Measurements from ENCODE around the gene CD93. TPM values are rescaled to one million over a fixed set of nuclear protein-coding genes. Genes with fewer than 3 reads are reported as not detected.

The CD93 gene
- total RNA-seq, 1 experiment from 2014 or later, result not detected

DNA sequence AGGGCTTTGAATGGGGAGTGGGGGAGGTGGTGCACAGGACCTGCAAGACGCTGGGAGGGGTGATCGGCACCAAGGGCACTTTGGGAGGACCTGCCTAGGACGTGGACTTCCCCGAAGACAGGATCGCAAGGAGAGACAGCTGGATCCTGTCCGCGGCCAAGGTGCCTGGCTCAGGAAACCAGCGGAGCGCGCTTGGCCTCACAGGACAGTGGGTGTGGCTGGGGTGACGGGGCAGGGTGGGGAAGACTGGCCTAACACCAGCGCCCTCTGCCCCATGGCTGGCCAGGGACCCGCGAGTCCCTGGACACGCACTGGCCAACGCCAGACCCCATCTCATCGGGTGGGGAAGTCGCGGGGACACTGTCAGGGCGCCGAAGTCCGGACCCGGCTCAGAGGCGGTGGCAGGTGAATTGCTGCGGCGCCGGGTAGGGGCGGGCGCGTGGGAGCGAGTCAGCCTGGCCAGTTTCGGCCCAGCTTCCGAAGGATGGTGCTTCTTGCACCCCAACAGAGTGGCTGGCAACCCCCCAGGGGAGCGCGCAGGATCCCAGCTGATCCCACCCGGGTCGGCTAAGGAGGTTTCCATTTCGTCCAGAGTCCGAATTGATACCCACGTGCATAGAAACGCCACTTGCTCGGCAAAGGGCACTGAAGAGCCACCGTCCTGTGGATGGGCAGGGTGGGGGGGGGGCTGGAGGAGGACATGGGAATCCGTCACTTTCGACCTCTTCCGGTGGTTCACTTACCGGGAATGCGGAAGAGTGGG, 35.9 kb downstream of the CD93 start:
- DNase-seq, result no peak
- Histone ChIP-seq H3K9ac (ENCODE audit: low read length) (no peak overlapping the region), H3K79me2 (ENCODE audit: low read length) (no peaks in the 10 kb centered on the region), H3K4me3 (ENCODE audit: low read length) (no peak overlapping the region), H3K27ac (ENCODE audit: low read length) (no peak overlapping the region), H2AFZ (ENCODE audit: low read length) (no peak overlapping the region), H4K20me1 (ENCODE audit: insufficient read depth, low read depth, low read length) (no peaks in the 10 kb centered on the region), H3K27me3 (ENCODE audit: low read length) (no peaks in the 10 kb centered on the region), H3K9me3 (ENCODE audit: low read length) (no peaks in the 10 kb centered on the region), H3K36me3 (ENCODE audit: insufficient read depth, low read length) (no peaks in the 10 kb centered on the region), H3K4me1 (ENCODE audit: low read length) (no peaks in the 10 kb centered on the region), H3K9me2 (replicated peaks; ENCODE audit: insufficient read depth, low read length) (no peaks in the 10 kb centered on the region), H3K4me2 (ENCODE audit: low read depth, low read length, poor library complexity, severe bottlenecking) (no peak overlapping the region)

DNA sequence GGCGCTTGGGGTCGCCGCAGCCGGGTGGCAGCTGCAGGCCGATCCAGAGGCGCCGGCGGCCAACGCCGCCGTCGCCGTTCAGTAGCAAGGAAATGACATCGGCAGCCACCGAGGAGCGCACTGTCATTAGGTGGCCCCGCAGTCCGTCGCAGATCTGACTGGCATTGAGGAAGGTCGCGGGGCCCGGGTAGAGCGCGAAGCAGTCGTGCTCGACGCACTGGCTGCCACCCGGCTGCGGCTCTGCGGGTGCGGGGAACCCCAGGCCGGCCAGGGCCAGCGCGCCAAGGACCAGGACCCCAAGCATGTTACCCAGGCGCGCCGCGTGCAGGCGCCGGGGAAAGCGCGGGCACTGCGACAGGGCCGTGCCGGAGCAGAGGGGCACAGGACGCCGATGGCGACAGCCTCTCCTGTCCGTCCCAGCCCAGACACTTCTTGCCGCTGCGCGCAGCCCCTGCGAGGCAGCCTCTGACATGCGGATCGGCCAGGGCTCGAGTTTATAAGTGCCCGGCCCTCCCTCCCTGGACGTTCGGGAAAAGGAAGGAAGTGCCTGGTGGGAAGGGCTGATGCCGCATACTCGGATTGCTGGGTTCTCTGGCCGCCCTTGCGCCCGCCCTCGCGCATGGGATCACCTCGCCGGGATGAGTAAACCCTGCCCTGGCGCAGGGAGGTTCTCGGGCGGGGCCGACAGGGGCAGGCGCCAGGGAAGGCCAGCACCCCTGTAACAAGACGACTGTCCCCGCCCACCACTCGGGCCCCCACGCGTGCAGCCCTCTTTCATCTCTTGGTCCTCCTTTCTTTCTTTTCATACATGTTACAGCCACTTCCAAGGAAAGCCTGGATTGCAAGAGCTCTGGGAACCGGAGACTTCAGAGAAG, 36.7 kb downstream of the CD93 start, which contains the start of gene THBD:
Gene THBD, minus strand, starts transcription at position 472 of the 875 bp plus-strand sequence. Its CDS starts 168 bp downstream, at position 304.
- no peaks in the 10 kb centered on the region for H3K79me2 ChIP-seq (ENCODE audit: low read length)
- H2AFZ ChIP-seq (ENCODE audit: low read length), result no peak within 1 kb of the TSS
- H3K36me3 ChIP-seq (ENCODE audit: insufficient read depth, low read length), result no peaks in the 10 kb centered on the region
- H3K9me2 ChIP-seq (replicated peaks; ENCODE audit: insufficient read depth, low read length), result no peaks in the 10 kb centered on the region
- no peaks in the 10 kb centered on the region for H4K20me1 ChIP-seq (ENCODE audit: insufficient read depth, low read depth, low read length)
- H3K4me2 ChIP-seq (ENCODE audit: low read depth, low read length, poor library complexity, severe bottlenecking), result no peak within 1 kb of the TSS
- H3K27ac ChIP-seq (ENCODE audit: low read length), result no peak within 1 kb of the TSS
- H3K9ac ChIP-seq (ENCODE audit: low read length), result no peak within 1 kb of the TSS
- H3K4me1 ChIP-seq (ENCODE audit: low read length), result no peaks in the 10 kb centered on the region
- no peak for DNase-seq
- H3K4me3 ChIP-seq (ENCODE audit: low read length), result no peak within 1 kb of the TSS
- H3K27me3 ChIP-seq (ENCODE audit: low read length), result no peaks in the 10 kb centered on the region
- no peaks in the 10 kb centered on the region for H3K9me3 ChIP-seq (ENCODE audit: low read length)

DNA sequence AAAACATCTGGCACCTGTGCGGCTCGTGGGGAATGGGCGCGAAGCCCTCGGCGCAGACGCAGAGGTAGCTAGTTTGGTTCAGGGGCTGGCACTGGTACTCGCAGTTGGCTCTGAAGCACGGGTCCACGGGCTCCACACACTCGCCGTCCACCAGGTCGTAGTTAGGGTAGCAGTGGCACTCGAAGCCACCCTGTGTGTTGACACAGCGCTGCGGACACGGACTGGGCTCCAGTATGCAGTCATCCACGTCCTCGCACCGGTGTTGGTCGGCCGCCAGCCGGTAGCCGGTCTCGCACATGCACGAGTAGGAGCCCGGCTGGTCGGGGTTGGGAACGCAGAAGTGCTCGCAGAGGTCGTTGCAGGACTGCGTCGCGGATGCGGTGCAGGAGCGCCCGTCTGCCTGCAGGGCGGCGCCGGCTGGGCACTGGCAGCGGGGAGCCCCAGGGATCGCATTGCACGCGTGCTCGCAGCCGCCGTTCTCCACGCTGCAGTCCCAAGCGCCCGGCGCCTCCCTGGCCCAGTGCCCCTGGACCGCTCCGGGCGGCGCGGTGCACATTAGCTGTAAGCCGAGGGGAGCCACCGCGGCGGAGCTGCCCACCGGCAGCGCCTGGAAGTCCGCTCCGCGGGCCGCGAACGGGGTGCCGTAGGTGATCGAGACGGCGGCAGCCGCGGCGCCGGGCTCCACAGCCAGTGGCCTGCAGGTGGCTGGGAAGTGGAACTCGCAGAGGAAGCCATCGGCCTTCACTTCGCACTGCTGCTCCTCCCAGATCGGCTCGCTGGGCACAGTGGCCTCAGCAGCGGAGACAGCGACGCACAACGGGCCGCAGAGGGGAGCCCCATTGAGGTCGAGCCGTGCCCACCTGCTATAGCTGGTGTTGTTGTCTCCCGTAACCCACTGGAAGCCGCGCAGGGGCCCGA, 37.6 kb downstream of the CD93 start:
- Histone ChIP-seq H3K4me2 (ENCODE audit: low read depth, low read length, poor library complexity, severe bottlenecking) (no peak overlapping the region), H4K20me1 (ENCODE audit: insufficient read depth, low read depth, low read length) (no peaks in the 10 kb centered on the region), H3K4me1 (ENCODE audit: low read length) (no peaks in the 10 kb centered on the region), H3K9me2 (replicated peaks; ENCODE audit: insufficient read depth, low read length) (no peaks in the 10 kb centered on the region), H3K27me3 (ENCODE audit: low read length) (no peaks in the 10 kb centered on the region), H3K79me2 (ENCODE audit: low read length) (no peaks in the 10 kb centered on the region), H2AFZ (ENCODE audit: low read length) (no peak overlapping the region), H3K27ac (ENCODE audit: low read length) (no peak overlapping the region), H3K9ac (ENCODE audit: low read length) (no peak overlapping the region), H3K4me3 (ENCODE audit: low read length) (no peak overlapping the region), H3K9me3 (ENCODE audit: low read length) (no peaks in the 10 kb centered on the region), H3K36me3 (ENCODE audit: insufficient read depth, low read length) (no peaks in the 10 kb centered on the region)
- DNase-seq, result no peak

DNA sequence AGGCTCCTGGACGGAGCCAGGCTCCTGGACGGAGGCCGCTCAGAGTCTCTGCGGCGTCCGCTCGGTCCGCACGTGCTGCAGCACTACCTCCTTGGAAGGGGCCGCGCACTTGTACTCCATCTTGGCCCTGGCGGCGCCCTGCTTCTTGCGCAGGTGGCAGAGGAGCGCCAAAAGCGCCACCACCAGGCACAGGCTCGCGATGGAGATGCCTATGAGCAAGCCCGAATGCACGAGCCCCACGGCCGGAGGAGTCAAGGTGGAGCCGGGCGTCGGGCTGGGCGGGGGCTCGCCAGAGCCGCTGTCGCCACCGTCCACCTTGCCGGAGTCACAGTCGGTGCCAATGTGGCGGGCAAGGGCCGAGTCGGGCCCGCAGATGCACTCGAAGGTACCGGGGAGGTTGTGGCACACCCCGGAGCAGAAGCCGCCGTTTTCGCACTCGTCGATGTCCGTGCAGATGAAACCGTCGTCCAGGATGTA, 38.3 kb downstream of the CD93 start:
- H3K9me2 ChIP-seq (replicated peaks; ENCODE audit: insufficient read depth, low read length), result no peaks in the 10 kb centered on the region
- H3K36me3 ChIP-seq (ENCODE audit: insufficient read depth, low read length), result no peaks in the 10 kb centered on the region
- no peak overlapping the region for H3K4me2 ChIP-seq (ENCODE audit: low read depth, low read length, poor library complexity, severe bottlenecking)
- H3K27ac ChIP-seq (ENCODE audit: low read length), result no peak overlapping the region
- H4K20me1 ChIP-seq (ENCODE audit: insufficient read depth, low read depth, low read length), result no peaks in the 10 kb centered on the region
- no peak overlapping the region for H3K4me3 ChIP-seq (ENCODE audit: low read length)
- H2AFZ ChIP-seq (ENCODE audit: low read length), result no peak overlapping the region
- no peaks in the 10 kb centered on the region for H3K27me3 ChIP-seq (ENCODE audit: low read length)
- no peaks in the 10 kb centered on the region for H3K4me1 ChIP-seq (ENCODE audit: low read length)
- H3K79me2 ChIP-seq (ENCODE audit: low read length), result no peaks in the 10 kb centered on the region
- H3K9ac ChIP-seq (ENCODE audit: low read length), result no peak overlapping the region
- H3K9me3 ChIP-seq (ENCODE audit: low read length), result no peaks in the 10 kb centered on the region
- no peak for DNase-seq

DNA sequence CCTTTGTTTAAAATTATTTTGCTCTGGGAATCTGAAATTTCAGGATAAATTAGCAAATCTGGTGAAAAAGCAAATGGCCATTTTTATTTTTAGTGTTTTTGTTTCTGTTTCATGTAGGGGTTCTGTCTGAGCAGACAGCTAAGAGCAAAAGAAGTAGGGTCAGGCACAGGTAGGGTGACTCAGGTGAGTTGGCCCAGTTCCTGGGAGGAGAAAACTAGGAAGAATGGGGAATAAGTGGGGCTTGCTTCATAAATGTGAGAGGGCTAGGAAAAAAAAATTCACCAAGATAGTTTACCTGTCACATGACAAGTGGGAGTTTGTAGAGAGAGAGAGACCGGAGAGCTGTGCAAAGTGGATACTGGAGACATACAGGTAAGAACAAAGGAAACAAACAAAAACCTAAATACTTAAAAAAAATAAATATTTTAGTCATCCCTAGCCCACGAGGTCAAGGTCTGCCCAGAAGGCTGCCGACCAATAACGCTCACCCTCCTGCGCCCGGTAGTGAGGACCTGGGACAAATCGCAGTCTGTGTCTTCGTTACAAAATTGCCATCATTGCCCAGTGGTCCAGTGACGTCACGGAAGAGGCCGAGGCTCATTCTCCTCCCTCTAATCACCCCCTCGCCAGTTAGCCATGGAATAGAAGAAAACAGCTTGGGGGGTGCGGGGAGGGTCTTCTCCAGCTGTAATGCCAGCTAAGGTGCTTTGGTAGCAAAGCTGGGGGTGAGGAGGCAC, 39.0 kb downstream of the CD93 start:
- no peaks in the 10 kb centered on the region for H4K20me1 ChIP-seq (ENCODE audit: insufficient read depth, low read depth, low read length)
- H3K9ac ChIP-seq (ENCODE audit: low read length), result no peak overlapping the region
- H2AFZ ChIP-seq (ENCODE audit: low read length), result no peak overlapping the region
- H3K4me2 ChIP-seq (ENCODE audit: low read depth, low read length, poor library complexity, severe bottlenecking), result no peak overlapping the region
- no peak for DNase-seq
- no peaks in the 10 kb centered on the region for H3K27me3 ChIP-seq (ENCODE audit: low read length)
- H3K4me1 ChIP-seq (ENCODE audit: low read length), result no peaks in the 10 kb centered on the region
- no peaks in the 10 kb centered on the region for H3K9me3 ChIP-seq (ENCODE audit: low read length)
- no peak overlapping the region for H3K4me3 ChIP-seq (ENCODE audit: low read length)
- H3K36me3 ChIP-seq (ENCODE audit: insufficient read depth, low read length), result no peaks in the 10 kb centered on the region
- no peaks in the 10 kb centered on the region for H3K9me2 ChIP-seq (replicated peaks; ENCODE audit: insufficient read depth, low read length)
- no peaks in the 10 kb centered on the region for H3K79me2 ChIP-seq (ENCODE audit: low read length)
- H3K27ac ChIP-seq (ENCODE audit: low read length), result no peak overlapping the region

DNA sequence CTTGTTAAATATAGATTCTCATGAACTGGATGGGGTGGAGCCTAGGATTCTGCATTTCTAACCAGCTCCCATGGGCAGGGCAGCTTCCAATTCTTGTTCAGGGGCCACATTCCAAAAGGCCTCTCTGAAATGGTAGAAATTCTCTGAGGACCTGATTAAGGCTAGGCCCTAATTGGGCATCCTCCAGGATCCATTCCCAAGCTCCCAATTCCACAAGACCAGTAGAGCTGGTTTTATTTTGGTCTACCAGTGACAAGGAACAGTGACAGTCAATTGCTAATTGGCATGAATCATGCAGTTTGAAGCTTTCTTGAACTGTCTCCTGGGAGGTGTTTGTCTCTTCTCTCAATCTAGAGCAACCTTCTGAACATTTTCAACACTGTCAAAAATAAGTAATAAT, 39.7 kb downstream of the CD93 start:
- peaks cover 4% of the 10 kb centered on the region for H3K4me1 ChIP-seq (ENCODE audit: low read length)
- H3K27ac ChIP-seq (ENCODE audit: low read length), result no peak overlapping the region
- no peaks in the 10 kb centered on the region for H3K36me3 ChIP-seq (ENCODE audit: insufficient read depth, low read length)
- DNase-seq, result no peak
- H4K20me1 ChIP-seq (ENCODE audit: insufficient read depth, low read depth, low read length), result no peaks in the 10 kb centered on the region
- H2AFZ ChIP-seq (ENCODE audit: low read length), result no peak overlapping the region
- no peaks in the 10 kb centered on the region for H3K27me3 ChIP-seq (ENCODE audit: low read length)
- no peak overlapping the region for H3K4me3 ChIP-seq (ENCODE audit: low read length)
- no peak overlapping the region for H3K4me2 ChIP-seq (ENCODE audit: low read depth, low read length, poor library complexity, severe bottlenecking)
- H3K9ac ChIP-seq (ENCODE audit: low read length), result no peak overlapping the region
- H3K79me2 ChIP-seq (ENCODE audit: low read length), result no peaks in the 10 kb centered on the region
- H3K9me3 ChIP-seq (ENCODE audit: low read length), result no peaks in the 10 kb centered on the region
- no peaks in the 10 kb centered on the region for H3K9me2 ChIP-seq (replicated peaks; ENCODE audit: insufficient read depth, low read length)

DNA sequence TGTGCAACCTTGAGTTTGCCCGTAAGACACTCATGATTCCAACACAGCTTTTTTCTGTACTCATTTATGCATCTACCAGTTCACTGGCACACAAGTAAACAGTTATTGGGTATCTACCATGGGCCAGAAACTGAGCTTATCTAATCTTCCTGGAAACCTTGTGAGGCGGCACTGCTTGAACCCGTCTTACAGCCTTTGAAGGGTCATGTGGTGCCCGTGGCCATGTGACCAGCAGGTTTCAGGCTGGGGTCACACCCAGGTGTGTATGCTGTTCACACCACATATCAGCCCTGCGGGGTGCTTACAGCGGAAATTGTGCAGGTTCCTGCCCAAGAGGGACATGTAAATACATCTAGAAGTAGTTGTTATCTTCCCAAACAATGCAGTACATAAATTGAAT, 42.7 kb downstream of the CD93 start:
- no peak overlapping the region for H2AFZ ChIP-seq (ENCODE audit: low read length)

More for the DNA sequence above, 42.7 kb downstream of the CD93 start:
- Histone ChIP-seq H3K79me2 (ENCODE audit: low read length) (no peaks in the 10 kb centered on the region), H3K9me2 (replicated peaks; ENCODE audit: insufficient read depth, low read length) (no peaks in the 10 kb centered on the region), H3K4me2 (ENCODE audit: low read depth, low read length, poor library complexity, severe bottlenecking) (no peak overlapping the region), H3K9ac (ENCODE audit: low read length) (no peak overlapping the region), H4K20me1 (ENCODE audit: insufficient read depth, low read depth, low read length) (no peaks in the 10 kb centered on the region), H3K9me3 (ENCODE audit: low read length) (no peaks in the 10 kb centered on the region), H3K27ac (ENCODE audit: low read length) (no peak overlapping the region), H3K4me1 (ENCODE audit: low read length) (peaks cover 18% of the 10 kb centered on the region), H3K4me3 (ENCODE audit: low read length) (no peak overlapping the region), H3K36me3 (ENCODE audit: insufficient read depth, low read length) (no peaks in the 10 kb centered on the region), H3K27me3 (ENCODE audit: low read length) (no peaks in the 10 kb centered on the region)
- DNase-seq, result peak; percentile 43

Data from Karpas-422 (cell line).